ENCODE measurements around the gene PCNT.

DNA sequence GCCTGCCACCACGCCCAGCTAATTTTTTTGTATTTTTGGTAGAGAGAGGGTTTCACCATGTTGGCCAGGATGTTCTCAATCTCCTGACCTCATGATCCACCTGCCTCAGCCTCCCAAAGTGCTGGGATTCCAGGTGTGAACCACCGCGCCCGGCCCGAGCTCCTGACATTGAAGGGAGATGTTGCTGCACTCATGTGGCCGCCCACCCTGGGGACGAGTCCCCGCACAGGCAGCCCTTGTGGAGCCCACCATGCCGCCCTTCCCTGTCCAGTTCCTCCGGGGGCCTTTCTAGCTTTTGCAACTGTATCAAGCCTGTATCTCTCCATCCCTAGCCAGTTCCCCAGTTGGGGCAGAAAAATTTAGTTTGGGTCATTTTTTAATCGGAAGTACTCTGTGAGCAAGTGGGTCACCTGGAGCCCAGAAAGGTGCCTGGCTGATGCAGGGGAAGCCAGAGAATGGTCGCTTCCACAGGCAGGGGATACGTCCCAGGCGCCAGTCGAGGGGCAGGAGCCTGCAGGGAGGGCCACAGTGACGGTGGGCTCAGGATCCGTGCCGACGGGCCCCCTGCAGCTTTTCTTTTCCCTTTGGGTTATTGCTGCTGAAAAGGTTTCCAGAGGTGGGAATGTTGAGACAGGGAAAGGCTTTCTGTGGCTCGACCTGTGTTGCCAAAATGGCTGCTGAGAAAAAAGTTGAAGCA lies 20.4 kb downstream of the PCNT start:
- TF ChIP-seq CTBP1 (IDR thresholded peaks at IDR 0.05; ENCODE audit: borderline replicate concordance) (no peak), ELF4 (IDR thresholded peaks at IDR 0.05) (no peak), SP1 (IDR thresholded peaks at IDR 0.05) (no peak), ARNT (IDR thresholded peaks at IDR 0.05) (no peak), ZNF384 (IDR thresholded peaks at IDR 0.05) (no peak), BHLHE40 (IDR thresholded peaks at IDR 0.05; ENCODE audit: borderline replicate concordance) (no peak)
- TF ChIP-seq, protein P1, sequence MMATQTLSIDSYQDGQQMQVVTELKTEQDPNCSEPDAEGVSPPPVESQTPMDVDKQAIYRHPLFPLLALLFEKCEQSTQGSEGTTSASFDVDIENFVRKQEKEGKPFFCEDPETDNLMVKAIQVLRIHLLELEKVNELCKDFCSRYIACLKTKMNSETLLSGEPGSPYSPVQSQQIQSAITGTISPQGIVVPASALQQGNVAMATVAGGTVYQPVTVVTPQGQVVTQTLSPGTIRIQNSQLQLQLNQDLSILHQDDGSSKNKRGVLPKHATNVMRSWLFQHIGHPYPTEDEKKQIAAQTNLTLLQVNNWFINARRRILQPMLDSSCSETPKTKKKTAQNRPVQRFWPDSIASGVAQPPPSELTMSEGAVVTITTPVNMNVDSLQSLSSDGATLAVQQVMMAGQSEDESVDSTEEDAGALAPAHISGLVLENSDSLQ (IDR thresholded peaks at IDR 0.05): no peak
